GM18519 (cell line): ENCODE results near the gene PPFIA3.
"Not testable (repeated sequence)": the region's sequence is repeated elsewhere in the genome, so short reads cannot be mapped to it uniquely, and the experiment has no call there.

Experiments used
- ATAC-seq: cut with Tn5 transposase; IDR thresholded peaks from one replicate; pipeline ENCODE4 v1.9.1; 2021; ENCODE audit warnings: mild to moderate bottlenecking, moderate library complexity; ENCODE audit not compliant: unreplicated experiment, low FRiP score

PPFIA3 gene

DNA sequence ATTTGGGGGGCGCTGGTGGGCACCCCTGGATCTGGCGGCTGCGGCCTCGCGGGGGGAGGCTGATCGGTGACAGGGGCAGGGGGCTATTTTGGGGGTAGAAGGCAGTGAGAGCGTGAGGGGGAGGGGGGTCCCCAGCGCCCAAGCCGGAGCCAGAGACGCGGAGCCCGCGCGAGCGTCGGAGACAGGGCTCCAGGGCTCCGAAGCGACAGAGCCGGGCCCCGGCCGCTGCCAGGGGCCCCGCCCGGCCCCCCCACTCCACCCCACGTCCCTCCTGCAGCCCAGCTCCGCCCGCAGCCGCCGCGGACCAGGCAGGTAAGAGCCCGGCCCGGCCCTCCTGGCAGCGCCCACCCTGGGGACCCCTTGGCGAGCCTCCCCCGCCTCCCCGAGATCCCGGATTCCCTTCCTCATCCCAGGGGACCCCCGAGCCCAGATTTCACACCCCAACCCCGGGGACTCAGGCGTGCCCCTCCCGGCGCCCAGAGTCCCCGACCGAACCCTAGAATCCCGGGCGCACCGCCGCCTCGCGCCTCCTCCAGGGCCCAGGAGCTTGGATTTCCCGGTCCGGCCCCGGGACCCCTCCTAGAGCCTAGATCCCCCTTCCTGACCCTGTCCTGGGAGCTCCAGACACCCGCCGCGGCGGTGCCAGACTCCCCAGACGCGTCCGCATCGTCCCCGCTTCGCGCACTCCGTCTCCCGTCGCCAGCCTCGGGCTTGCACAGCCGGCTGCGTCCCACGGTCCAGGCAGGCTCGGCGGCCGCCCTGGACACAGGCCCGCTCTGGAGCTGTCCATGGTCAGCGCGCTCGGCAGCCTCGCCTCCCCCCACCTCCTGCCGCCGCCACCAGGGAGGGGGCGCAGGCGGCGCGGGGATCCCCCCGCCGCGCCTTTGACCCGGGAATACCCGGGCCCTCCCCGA, at the start of gene PPFIA3:
Gene PPFIA3, plus strand, starts transcription at position 134 of the 914 bp plus-strand sequence. CDS start 8,330 bp downstream, outside the sequence.
- ATAC-seq = no peak

DNA sequence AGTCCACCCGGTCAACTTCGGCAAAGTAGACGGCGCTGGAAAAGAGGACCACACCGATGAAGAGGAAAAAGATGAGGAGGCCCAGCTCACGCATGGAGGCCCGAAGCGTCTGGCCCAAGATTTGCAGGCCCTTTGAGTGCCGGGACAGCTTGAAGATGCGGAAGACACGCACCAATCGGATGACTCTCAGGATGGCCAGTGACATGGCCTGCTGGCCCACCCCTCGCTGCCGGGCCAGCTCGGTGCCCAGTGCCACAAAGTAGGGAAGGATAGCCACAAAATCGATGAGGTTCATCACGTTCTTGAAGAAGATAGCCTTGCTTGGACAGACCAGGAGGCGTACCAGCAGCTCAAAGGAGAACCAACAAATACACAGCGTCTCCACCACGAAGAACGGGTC, 48.9 kb upstream of the PPFIA3 start:
- ATAC-seq = no peak

DNA sequence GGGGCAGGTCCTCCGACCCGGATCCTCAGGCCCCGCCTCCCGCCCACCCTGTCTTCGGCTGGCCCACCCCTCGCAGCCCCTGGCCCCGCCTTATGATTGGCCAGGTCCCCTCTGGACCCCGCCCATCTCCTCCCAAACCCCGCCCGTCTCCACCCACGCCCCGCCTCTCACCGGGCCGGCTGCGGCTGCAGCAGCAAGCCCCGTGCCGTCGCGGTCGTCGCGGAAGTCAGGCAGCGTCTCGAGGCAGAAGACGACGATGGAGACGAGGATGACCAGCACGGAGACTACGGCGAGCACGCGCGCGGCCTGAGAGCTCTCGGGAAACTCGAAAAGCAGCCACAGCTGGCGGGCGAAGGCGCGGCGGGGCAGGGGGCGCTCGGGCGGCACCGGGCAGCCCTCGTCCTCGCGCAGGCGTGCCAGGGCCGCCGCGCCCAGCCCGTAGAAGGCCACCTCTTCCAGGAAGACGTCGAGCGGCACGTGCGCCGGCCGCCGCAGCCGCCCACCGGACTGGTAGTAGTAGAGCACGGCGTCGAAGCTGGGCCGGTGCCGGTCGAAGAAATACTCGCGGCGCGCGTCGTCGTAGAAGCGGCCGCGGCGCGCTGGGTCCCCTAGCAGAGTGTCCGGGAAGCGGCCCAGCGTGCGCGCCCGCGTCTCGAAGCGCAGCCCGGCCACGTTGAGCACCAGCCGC, 47.3 kb upstream of the PPFIA3 start:
- ATAC-seq = no peak

DNA sequence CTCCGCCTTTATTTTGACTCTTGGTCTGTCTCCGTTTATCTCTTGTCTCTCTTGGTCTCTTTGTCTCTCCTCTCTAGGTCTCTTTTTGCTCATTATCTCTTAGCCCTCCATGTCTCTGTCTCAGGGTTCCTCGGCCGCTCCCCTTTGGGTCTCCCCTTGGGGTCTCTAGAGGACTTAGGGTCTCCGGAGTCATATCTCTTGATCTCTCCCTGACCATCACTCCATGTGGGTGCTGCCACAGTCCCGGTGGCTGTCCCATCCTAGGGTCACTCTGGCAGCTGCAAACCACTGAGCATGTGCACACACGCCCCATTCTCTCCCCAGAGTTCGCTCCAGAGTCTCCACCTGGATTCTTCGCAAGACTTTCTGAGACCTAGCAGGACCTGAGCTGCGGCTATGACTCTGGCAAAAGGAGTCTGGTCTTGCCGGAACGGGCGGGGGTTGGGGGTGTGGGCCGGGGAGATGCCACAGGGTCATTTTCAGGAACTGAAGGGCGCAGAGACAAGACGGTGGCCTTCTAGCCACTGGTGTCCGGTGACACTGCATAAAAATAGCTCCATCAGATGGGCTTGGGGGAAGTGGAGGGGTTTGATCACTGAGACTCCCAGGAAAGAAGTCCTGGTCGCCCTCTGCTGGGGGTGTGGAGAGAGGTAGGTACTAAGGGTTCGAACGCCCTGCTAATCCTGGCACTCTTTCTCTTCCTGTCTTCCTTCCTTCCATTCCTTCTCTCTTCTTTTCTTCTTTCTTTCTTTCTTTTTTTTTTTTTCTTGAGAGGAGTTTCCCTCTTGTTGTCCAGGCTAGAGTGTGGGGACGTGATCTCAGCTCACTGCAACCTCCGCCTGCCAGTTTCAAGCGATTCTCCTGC, 45.6 kb upstream of the PPFIA3 start:
- ATAC-seq = no peak

DNA sequence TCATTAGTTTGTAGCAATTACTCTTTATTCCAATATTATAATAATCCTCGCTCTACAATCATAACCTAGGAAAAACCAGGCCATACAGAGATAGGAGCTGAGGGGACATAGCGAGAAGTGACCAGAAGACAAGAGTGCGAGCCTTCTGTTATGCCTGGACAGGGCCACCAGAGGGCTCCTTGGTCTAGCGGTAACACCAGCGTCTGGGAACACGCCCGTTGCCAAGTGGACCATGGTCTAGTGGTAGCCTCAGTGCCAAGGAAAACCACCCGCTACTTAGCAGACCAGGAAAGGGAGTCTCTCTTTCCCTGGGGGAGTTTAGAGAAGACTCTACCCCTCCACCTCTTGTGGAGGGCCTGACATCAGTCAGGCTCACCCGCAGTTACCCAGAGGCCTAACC, 44.5 kb upstream of the PPFIA3 start:
- not testable (repeated sequence) for ATAC-seq

DNA sequence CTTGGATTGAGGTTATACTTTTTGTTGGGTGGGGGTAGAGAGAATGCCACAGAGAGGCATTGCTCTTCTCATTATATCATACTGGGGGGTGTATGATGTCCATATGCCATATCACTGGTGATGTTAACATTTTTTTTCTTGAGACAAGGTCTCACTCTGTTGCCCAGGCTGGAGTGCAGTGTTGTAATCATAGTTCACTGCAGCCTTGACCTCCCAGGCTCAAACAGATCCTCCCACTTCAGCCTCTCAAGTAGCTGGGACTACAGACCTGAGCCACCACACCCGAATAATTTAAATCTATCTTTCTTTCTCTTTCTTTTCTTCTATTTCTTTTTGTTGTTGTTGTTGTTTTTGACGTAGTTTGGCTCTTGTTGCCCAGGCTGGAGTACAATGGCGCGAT, 39.0 kb upstream of the PPFIA3 start:
- ATAC-seq = no peak

DNA sequence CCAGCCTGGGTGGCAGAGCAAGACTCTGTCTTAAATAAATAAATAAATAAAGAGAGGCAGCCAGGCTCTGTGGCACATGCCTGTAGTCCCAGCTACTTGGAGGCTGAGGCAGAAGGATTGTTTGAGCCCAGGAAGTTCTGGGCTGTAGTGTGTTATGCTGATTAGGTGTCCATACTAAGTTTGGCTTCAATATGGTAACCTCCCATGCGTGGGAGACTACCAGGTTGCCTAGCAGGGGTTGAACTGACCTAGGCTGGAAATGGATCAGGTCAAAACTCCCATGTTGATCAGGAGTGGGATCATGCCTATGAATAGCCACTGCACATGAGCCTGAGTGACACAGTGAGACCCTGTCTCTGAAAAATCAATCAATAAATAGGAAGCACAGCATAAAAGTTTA, 38.1 kb upstream of the PPFIA3 start:
- ATAC-seq = no peak

DNA sequence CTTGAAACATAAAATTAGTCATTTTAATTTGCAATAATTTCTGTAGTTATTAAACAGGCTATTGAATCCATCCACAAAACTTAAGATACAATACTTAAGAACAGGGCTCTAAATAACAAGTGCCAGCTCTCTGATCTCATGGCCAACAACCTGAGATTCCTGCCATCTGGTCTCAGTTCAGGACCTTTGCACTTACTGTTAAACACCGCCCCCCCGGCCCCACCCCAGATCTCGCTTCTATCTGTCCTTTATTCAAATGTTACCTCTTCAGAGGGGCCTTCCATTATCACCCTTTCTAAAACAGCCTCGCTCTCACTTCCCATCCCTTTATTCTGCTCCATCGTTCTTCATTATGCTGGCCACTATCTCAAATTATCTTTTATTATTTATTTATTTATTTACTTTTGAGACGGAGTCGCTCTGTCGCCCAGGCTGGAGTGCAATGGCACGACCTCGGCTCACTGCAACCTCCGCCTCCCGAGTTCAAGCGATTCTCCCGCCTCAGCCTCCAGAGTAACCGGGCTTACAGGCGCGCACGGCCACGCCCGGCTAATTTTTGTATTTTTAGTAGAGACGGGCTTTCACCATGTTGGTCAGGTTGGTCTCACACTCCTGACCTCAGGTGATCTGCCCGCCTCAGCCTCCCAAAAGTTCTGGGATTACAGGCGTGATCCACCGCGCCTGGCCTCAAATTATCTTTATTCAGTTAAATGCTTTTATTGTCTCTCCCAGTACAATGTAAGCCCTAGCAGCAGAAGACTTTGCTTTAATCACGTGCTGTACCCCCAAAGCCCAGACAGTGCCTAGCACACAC, 34.9 kb upstream of the PPFIA3 start:
- ATAC-seq = no peak

DNA sequence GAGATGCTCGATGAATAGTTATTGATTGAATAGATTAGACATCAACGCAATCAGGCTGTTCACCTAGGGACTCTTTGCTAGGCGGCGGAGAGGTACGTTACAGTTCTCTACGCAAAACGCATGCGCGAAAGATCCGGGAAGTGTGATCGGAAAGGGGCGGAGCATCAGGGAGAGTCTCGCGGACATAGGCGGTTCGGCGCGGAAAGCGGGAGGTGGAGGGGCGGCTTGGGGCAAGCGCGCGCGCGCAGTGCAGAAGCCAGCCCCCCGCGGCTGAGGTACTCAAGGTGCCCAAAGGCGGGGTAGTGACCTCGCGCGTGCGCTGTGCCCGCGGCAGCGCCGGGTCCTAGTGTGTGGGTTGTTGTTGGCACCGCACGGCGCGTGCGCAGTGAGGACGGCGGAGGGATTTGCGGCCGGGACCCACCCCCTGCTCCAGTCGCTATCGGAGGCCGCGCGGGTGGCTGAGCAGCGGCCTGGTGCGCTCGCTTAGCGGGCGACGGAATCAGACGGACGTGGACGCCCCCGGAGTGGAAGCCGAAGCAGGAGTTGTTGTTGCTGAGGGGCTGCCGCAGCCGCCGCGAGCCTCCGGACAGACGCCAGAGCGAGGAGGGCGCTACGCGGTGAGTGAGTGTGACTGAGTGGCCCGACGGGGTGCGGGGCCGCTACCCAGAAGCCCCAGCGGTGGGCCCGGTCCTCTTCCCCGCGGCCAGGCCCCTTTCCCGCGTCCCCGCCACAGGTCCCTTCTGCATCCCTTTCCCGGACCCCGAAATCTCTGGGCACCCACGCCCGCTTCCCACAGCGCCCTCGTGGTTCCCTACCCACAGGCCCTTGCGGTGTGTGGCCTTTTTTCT, 34.1 kb upstream of the PPFIA3 start, which contains the start of gene SNRNP70:
Gene SNRNP70, plus strand, starts transcription at position 432 of the 848 bp plus-strand sequence. CDS start 964 bp downstream, outside the sequence.
- peak; percentile 79 for ATAC-seq

DNA sequence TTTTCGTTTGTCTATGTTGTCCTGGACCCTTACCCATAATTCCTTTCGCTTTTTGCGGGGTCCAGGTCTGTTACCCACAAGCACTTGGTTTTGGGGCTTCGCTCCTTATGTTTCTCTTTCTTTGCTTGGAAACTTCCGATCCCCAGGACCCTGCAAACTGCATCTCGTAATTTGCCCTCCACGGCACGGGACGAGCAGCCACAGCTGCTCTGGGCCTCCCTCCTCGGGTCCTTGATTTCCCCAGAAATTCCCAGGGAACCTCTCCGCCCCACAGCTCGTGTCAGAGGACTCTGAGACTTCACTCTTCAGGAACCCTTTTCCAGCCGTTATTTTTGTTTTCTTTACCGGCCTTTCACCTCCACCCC, 33.5 kb upstream of the PPFIA3 start:
- ATAC-seq = no peak

DNA sequence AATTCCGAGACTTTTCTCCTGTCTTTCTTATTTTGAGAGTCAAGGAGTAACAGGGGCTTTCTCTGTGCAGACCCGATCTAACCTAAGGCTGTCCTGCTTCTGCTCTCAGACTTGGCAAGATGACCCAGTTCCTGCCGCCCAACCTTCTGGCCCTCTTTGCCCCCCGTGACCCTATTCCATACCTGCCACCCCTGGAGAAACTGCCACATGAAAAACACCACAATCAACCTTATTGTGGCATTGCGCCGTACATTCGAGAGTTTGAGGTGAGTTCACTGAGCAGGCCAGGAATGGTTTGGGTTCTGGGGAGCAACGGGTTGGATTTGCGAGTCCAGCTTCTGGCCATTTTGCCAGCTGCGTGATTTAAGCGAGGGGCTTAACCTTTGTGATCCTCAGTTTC, 33.0 kb upstream of the PPFIA3 start:
- no peak for ATAC-seq

DNA sequence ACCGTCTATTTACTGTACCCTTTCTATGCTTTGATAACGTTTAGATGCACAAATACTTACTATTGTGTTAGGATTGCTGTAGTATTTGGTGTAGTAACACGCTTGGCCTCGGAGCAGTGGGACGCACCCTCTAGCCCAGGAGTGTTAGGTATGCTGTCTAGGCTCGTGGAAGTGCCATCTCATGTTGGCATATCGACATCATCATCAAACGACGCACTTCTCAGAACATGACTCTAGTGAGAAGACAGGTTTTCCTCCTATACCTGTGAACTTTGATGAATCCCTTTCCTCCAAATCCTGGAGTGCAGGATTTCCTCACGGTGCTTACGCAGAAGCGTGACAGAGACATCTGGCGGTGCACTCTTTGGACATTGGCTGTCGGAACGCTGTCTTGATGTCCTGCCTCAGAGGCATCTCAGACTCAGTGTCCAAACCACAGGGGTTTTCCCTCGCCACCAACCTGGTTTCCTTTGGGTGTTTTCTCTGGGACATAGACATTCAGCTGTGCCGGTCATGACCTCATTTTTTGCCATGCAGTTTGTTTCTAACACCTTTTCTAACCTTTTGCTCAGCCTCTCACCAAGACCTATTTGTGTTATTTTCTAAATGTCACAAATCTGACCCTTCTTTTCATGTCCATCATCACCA, 27.8 kb upstream of the PPFIA3 start:
- no peak for ATAC-seq

DNA sequence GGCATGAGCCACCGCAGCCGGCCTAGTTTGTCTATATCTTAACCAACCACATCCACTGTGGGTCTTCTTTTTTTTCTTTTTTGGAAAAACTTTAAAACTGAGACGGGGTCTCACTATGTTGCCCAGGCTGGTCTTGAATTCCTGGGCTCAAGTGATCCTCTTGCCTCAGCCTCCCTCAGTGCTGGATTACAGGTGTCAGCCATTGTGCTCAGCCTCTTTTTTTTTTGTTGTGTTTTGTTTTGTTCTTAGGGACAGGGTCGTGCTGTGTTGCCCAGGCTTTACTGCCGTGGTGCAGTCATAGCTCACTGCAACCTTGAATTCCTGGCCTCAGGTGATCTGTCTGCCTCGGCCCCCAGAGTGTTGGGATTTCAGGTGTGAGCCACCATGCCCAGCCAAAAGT, 26.7 kb upstream of the PPFIA3 start:
- no peak for ATAC-seq

DNA sequence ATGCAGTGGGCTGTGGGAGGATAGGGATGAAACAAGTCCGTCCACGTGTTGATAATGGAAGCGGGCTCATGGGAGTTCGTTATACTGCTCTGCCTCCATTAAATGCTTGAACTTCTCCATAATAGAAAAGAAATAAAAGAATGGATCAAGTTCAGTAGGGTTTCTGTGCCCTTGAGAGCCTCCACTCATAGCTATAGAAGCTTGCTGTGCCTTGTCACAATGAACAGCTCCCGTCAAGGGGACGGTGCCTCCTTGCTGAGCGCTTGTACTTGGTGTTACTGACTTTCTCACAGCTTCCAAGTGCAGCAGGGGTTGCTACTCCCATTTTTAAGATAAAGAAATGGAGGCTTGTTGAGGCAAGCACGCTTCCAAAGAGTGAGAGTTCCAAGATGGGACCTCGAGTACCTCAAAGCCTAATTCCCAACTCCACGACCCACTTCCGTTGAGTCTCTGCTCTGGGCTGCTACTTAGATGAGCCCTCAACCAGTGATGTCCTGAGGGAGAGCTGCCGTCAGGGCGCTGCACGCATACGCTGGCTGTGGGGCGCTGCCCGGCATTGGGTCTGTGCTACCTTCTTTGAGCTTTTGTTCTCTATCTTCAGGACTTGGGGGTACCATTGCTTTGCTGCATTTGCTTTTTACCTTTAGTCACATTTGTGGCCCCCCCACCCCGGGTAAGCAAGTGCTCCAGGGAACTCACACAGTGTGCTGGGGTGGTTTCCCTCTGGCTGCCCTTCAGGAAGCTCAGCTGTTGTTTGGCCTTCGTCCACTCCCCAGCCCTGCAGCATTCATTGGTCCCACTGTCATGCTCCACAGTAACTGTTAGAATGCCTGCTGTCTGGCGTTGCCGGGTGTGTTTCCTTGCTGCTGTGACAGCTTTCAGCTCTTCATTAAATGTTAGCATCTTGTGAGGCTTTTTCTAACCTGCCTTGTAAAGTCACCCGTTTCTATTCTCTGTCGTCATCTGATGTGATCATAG, 24.6 kb upstream of the PPFIA3 start:
- ATAC-seq = no peak

DNA sequence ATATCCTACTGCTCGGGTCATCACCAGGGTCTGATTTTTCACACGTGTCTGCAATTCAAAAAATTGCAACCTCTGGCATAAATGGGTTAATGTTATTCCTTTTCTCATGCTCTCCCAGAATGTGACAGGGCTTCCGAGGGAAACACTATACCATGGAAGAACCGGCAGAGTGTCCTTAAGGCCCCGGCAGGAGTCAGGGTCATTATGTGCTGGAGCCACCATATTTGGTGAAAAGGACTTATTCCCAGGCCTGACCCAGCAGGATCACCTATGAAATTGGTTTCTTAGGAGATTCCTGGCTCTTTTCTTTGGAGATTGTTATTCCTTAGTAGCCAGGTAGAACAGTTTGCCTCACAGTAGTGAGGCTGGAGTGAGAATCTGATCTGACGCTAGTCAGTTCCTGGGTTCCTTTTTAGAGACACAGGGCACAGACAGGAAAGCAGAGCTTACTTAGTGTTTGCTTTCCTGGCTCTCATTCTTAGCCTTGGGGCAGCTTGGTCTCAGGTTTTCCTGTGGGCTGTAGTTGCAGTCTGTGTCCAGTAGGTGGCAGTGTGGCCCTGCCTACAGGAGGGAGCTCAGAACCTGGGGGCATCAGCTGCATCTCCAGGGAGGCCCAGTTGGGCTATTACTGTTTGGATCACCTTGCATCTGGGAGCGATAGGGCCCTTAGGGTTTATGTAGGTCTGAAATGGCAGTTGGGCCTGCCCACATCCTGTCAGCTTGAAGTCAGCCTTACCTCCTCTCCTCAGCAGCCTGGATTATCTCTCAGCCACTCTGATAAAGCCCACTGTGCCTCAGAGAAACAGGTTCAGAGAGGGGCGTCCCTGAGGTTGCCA, 21.7 kb upstream of the PPFIA3 start:
- no peak for ATAC-seq

DNA sequence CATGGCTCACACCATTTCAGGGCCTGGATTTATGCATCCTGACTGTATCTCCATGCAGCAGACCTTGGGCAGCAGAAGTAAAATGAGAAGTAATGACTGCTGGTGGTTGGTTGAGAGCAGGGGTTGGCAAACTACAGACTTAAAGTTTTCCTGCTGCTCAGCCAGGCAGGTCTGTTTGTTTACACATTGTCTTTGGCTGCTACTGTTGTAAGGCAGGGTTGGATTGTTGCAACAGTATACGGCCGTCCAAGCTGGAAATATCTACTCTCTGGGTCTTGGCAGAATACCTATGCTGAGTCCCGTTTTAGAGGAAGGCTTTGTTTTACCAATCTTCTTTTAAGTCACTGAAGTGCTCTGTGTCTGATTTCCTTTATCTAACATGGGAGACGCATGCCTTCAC, 20.5 kb upstream of the PPFIA3 start:
- ATAC-seq = no peak

DNA sequence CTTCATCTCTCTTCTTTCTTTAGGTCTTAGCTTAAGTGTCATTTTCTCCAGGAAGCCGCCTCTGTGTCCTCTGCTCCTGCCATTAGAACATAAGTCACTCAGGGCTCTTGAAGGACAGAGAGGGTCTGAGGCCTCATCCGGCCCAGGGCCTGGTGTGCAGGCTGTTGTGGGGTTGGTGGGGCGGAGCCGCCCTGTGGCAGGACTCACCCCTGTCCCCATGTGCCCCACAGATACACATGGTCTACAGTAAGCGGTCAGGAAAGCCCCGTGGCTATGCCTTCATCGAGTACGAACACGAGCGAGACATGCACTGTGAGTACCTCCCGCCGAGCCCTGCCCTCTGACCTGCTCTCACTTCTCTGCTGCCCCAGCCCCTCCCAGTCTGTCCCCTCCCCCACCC, 18.2 kb upstream of the PPFIA3 start:
- ATAC-seq = no peak
